Activated B cell treated with CpG ODN at 0.5 μM for 24 hours (primary cell): ENCODE results near the gene SNED1. TPM values are rescaled to one million over a fixed set of nuclear protein-coding genes. Genes with fewer than 3 reads are reported as not detected.

Experiments used
- ATAC-seq: fragments of 200-7000 bp; cut with Tn5 transposase; one replicate; pipeline ENCODE4 v1.10.0; 2021; ENCODE audit warnings: low read depth, mild to moderate bottlenecking, moderate library complexity
- CTCF ChIA-PET: fragments of 350-600 bp; sonication (Branson Sonifier 250); formaldehyde crosslinking; loops from one replicate; lab custom pipeline; 2021; ENCODE audit warnings: antibody characterized with exemption; lab: Charles Lee
- POLR2A ChIA-PET: fragments of 350-600 bp; sonication (Branson Sonifier 250); formaldehyde crosslinking; loops from one replicate; lab custom pipeline; 2021; ENCODE audit warnings: antibody characterized with exemption; lab: Charles Lee
- DNase-seq: peaks from one replicate; pipeline ENCODE4 v3.0.0; 2022
- H3K27ac Mint-ChIP-seq: one replicate; pipeline ENCODE4 v1.8.0; 2020; ENCODE audit warnings: mixed read lengths
- H3K27me3 Mint-ChIP-seq: one replicate; pipeline ENCODE4 v1.8.0; 2021; ENCODE audit warnings: mixed read lengths
- H3K36me3 Mint-ChIP-seq: one replicate; pipeline ENCODE4 v1.8.0; 2021; ENCODE audit warnings: low read depth, mixed read lengths
- H3K4me1 Mint-ChIP-seq: one replicate; pipeline ENCODE4 v1.8.0; 2021; ENCODE audit warnings: mixed read lengths
- H3K4me3 Mint-ChIP-seq: one replicate; pipeline ENCODE4 v1.8.0; 2020; ENCODE audit warnings: mild to moderate bottlenecking, mixed read lengths
- H3K9me3 Mint-ChIP-seq: one replicate; pipeline ENCODE4 v1.8.0; 2020; ENCODE audit warnings: mixed read lengths
- CTCF ChIP-seq: fragments of 200-600 bp; IDR thresholded peaks from one replicate; pipeline ENCODE4 v1.8.0; 2022; ENCODE audit warnings: antibody characterized with exemption, mild to moderate bottlenecking
- intact Hi-C: fragments of 100-400 bp; cut with micrococcal nuclease; formaldehyde crosslinking; loops from one replicate; pipeline ENCODE4 v1.15.1; 2024
- total RNA-seq: library from RNA; stranded (reverse); gene quantifications from 2 replicates; pipeline ENCODE4 v1.2.3, GENCODE V29; 2022

The SNED1 gene
- total RNA-seq, 1 donor from 2014 or later, result 59.8 TPM

- CTCF ChIA-PET, result no interaction called here
- peaks cover 46% of the 10 kb centered on the region for H3K36me3 Mint-ChIP-seq
- intact Hi-C loops, result no loop called here
- H3K27ac Mint-ChIP-seq, result no peak overlapping the region
- POLR2A ChIA-PET, result interaction anchor here (0.7 kb wide), 1 partner anchor 17 kb away, joined by 7 read pairs; no protein-coding TSS in a partner anchor
- H3K27me3 Mint-ChIP-seq, result no peaks in the 10 kb centered on the region
- no peak overlapping the region for H3K4me3 Mint-ChIP-seq
- TF ChIP-seq CTCF, result no peak
- H3K9me3 Mint-ChIP-seq, result peaks cover 5% of the 10 kb centered on the region
- H3K4me1 Mint-ChIP-seq, result peaks cover 19% of the 10 kb centered on the region
- no peak for ATAC-seq
- no peak for DNase-seq
Observed at GRCh38 chr2:241047253-241048010, 49.0 kb downstream of the SNED1 start.

- Mint-ChIP-seq H3K4me3 (no peak overlapping the region), H3K27ac (no peak overlapping the region), H3K36me3 (peaks cover 42% of the 10 kb centered on the region), H3K27me3 (no peaks in the 10 kb centered on the region), H3K9me3 (peaks cover 5% of the 10 kb centered on the region), H3K4me1 (peaks cover 9% of the 10 kb centered on the region)
- ChIA-PET CTCF (no interaction called here), POLR2A (interaction anchor here (0.9 kb wide), 1 partner anchor 15 kb away, joined by 5 read pairs; no protein-coding TSS in a partner anchor)
- DNase-seq (no peak), ATAC-seq (no peak)
- intact Hi-C loops, result no loop called here
- TF ChIP-seq CTCF, result no peak
Observed at GRCh38 chr2:241048149-241048948, 49.9 kb downstream of the SNED1 start.

- ChIA-PET POLR2A (interaction anchor here (0.9 kb wide), 1 partner anchor 15 kb away, joined by 5 read pairs; no protein-coding TSS in a partner anchor), CTCF (no interaction called here)
- Mint-ChIP-seq H3K27me3 (no peaks in the 10 kb centered on the region), H3K36me3 (peaks cover 42% of the 10 kb centered on the region), H3K4me3 (no peak overlapping the region), H3K4me1 (peaks cover 3% of the 10 kb centered on the region), H3K27ac (no peak overlapping the region), H3K9me3 (peaks cover 5% of the 10 kb centered on the region)
- ATAC-seq (no peak), DNase-seq (no peak)
- no peak for TF ChIP-seq CTCF
- intact Hi-C loops, result no loop called here
Observed at GRCh38 chr2:241048949-241049343, 50.5 kb downstream of the SNED1 start.

- H3K36me3 Mint-ChIP-seq, result peaks cover 47% of the 10 kb centered on the region
- H3K4me1 Mint-ChIP-seq, result peaks cover 3% of the 10 kb centered on the region
- no peak overlapping the region for H3K4me3 Mint-ChIP-seq
- H3K9me3 Mint-ChIP-seq, result peaks cover 5% of the 10 kb centered on the region
- H3K27ac Mint-ChIP-seq, result no peak overlapping the region
- H3K27me3 Mint-ChIP-seq, result no peaks in the 10 kb centered on the region
- POLR2A ChIA-PET, result interaction anchor here (0.9 kb wide), 1 partner anchor 14 kb away, joined by 5 read pairs; no protein-coding TSS in a partner anchor
- CTCF ChIA-PET, result no interaction called here
- intact Hi-C loops, result no loop called here
- TF ChIP-seq CTCF, result no peak
- DNase-seq, result no peak
- ATAC-seq, result no peak
Observed at GRCh38 chr2:241049739-241050623, 51.6 kb downstream of the SNED1 start.
